ENCODE results near the gene TUT1. TPM values are rescaled to one million over a fixed set of nuclear protein-coding genes. Genes with fewer than 3 reads are reported as not detected.
"Not testable (repeated sequence)": the region's sequence is repeated elsewhere in the genome, so short reads cannot be mapped to it uniquely, and the experiment has no call there.

TUT1 gene, protein sequence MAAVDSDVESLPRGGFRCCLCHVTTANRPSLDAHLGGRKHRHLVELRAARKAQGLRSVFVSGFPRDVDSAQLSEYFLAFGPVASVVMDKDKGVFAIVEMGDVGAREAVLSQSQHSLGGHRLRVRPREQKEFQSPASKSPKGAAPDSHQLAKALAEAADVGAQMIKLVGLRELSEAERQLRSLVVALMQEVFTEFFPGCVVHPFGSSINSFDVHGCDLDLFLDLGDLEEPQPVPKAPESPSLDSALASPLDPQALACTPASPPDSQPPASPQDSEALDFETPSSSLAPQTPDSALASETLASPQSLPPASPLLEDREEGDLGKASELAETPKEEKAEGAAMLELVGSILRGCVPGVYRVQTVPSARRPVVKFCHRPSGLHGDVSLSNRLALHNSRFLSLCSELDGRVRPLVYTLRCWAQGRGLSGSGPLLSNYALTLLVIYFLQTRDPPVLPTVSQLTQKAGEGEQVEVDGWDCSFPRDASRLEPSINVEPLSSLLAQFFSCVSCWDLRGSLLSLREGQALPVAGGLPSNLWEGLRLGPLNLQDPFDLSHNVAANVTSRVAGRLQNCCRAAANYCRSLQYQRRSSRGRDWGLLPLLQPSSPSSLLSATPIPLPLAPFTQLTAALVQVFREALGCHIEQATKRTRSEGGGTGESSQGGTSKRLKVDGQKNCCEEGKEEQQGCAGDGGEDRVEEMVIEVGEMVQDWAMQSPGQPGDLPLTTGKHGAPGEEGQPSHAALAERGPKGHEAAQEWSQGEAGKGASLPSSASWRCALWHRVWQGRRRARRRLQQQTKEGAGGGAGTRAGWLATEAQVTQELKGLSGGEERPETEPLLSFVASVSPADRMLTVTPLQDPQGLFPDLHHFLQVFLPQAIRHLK
- total RNA-seq (7.8 TPM), polyA plus RNA-seq (ENCODE audit: insufficient read depth in 1 of 8, insufficient read length in 8 of 8, low replicate concordance in 1 of 8) (10 to 100 TPM; 13.9 to 16.9 (median 14.7) TPM)
- long read RNA-seq, donor 1: 0 reads
- long read RNA-seq, donor 2: 0 reads
- long read RNA-seq, donor 3, partial matches to known transcripts: 0 of 2 reads
- long read RNA-seq, donor 3, other reads (novel, unspliced or antisense): 0 of 2 reads
- long read RNA-seq, donor 4, partial matches to known transcripts: 0 of 1 reads
- long read RNA-seq, donor 4, other reads (novel, unspliced or antisense): 0 of 1 reads
- long read RNA-seq, donor 5, partial matches to known transcripts: 0 of 5 reads
- long read RNA-seq, donor 5, other reads (novel, unspliced or antisense): 0 of 5 reads
- long read RNA-seq, donor 6, partial matches to known transcripts: 0 of 2 reads
- long read RNA-seq, donor 6, other reads (novel, unspliced or antisense): 0 of 2 reads
- long read RNA-seq, donor 7, partial matches to known transcripts: 0 of 2 reads
- long read RNA-seq, donor 7, other reads (novel, unspliced or antisense): 0 of 2 reads
- long read RNA-seq, donor 8: 0 reads
- long read RNA-seq, donor 9, partial matches to known transcripts: 0 of 1 reads
- long read RNA-seq, donor 9, other reads (novel, unspliced or antisense): 0 of 1 reads
- long read RNA-seq, donor 10, partial matches to known transcripts: 0 of 1 reads
- long read RNA-seq, donor 10, other reads (novel, unspliced or antisense): 0 of 1 reads
- long read RNA-seq, donor 11, partial matches to known transcripts: 0 of 3 reads
- long read RNA-seq, donor 11, other reads (novel, unspliced or antisense): 0 of 3 reads

- Histone ChIP-seq H3K27me3 (ENCODE audit: control insufficient read depth, insufficient read depth, low read length) (no peaks in the 10 kb centered on the region), H3K27ac (ENCODE audit: low read length) (peak within 1 kb of the TSS; percentile 99), H3K4me3 (ENCODE audit: low read length) (peak within 1 kb of the TSS; percentile 74), H3K36me3 (ENCODE audit: control insufficient read depth, insufficient read depth, low read length) (peaks cover 51% of the 10 kb centered on the region), H3K9me3 (replicated peaks; ENCODE audit: control insufficient read depth, low read depth, low read length) (no peaks in the 10 kb centered on the region), H3K4me1 (ENCODE audit: control insufficient read depth, insufficient read depth, low read length) (peaks cover 18% of the 10 kb centered on the region)
- WGBS (ENCODE audit: insufficient coverage): under 1% methylated on average over 58 of the region's 58 CpGs
- DNase-seq: peak; percentile 100
Measured at GRCh38 chr11:62591448-62592145, at the start of gene TUT1. Gene TUT1, minus strand, starts transcription at chr11:62591523. Its CDS starts 38 bp downstream, at chr11:62591485.

GRCh38 chr11:62632492-62632891 lies 41.2 kb upstream of the TUT1 start:
- no peaks in the 10 kb centered on the region for H3K4me1 ChIP-seq (ENCODE audit: control insufficient read depth, insufficient read depth, low read length)
- WGBS (ENCODE audit: insufficient coverage): 90% methylated on average over 3 of the region's 6 CpGs
- H3K36me3 ChIP-seq (ENCODE audit: control insufficient read depth, insufficient read depth, low read length): peaks cover 94% of the 10 kb centered on the region
- no peak overlapping the region for H3K27ac ChIP-seq (ENCODE audit: low read length)
- no peaks in the 10 kb centered on the region for H3K27me3 ChIP-seq (ENCODE audit: control insufficient read depth, insufficient read depth, low read length)
- DNase-seq: no peak
- no peak overlapping the region for H3K4me3 ChIP-seq (ENCODE audit: low read length)
- H3K9me3 ChIP-seq (replicated peaks; ENCODE audit: control insufficient read depth, low read depth, low read length): no peaks in the 10 kb centered on the region

GRCh38 chr11:62627713-62628112 lies 36.4 kb upstream of the TUT1 start:
- Histone ChIP-seq H3K4me3 (ENCODE audit: low read length) (no peak overlapping the region), H3K36me3 (ENCODE audit: control insufficient read depth, insufficient read depth, low read length) (peaks cover 79% of the 10 kb centered on the region), H3K4me1 (ENCODE audit: control insufficient read depth, insufficient read depth, low read length) (no peaks in the 10 kb centered on the region), H3K27ac (ENCODE audit: low read length) (no peak overlapping the region), H3K27me3 (ENCODE audit: control insufficient read depth, insufficient read depth, low read length) (no peaks in the 10 kb centered on the region), H3K9me3 (replicated peaks; ENCODE audit: control insufficient read depth, low read depth, low read length) (no peaks in the 10 kb centered on the region)
- DNase-seq: no peak
- 52% methylated on average over 3 of the region's 3 CpGs for WGBS (ENCODE audit: insufficient coverage)

GRCh38 chr11:62622476-62623089 lies 31.3 kb upstream of the TUT1 start:
- peak overlapping the region; percentile 96 for H3K27ac ChIP-seq (ENCODE audit: low read length)
- DNase-seq: no peak
- peaks cover 19% of the 10 kb centered on the region for H3K4me1 ChIP-seq (ENCODE audit: control insufficient read depth, insufficient read depth, low read length)
- no CpG with 5 or more reads among the region's 7 CpGs for WGBS (ENCODE audit: insufficient coverage)
- H3K36me3 ChIP-seq (ENCODE audit: control insufficient read depth, insufficient read depth, low read length): peaks cover 32% of the 10 kb centered on the region
- no peaks in the 10 kb centered on the region for H3K27me3 ChIP-seq (ENCODE audit: control insufficient read depth, insufficient read depth, low read length)
- peak overlapping the region; percentile 73 for H3K4me3 ChIP-seq (ENCODE audit: low read length)
- no peaks in the 10 kb centered on the region for H3K9me3 ChIP-seq (replicated peaks; ENCODE audit: control insufficient read depth, low read depth, low read length)

DNA sequence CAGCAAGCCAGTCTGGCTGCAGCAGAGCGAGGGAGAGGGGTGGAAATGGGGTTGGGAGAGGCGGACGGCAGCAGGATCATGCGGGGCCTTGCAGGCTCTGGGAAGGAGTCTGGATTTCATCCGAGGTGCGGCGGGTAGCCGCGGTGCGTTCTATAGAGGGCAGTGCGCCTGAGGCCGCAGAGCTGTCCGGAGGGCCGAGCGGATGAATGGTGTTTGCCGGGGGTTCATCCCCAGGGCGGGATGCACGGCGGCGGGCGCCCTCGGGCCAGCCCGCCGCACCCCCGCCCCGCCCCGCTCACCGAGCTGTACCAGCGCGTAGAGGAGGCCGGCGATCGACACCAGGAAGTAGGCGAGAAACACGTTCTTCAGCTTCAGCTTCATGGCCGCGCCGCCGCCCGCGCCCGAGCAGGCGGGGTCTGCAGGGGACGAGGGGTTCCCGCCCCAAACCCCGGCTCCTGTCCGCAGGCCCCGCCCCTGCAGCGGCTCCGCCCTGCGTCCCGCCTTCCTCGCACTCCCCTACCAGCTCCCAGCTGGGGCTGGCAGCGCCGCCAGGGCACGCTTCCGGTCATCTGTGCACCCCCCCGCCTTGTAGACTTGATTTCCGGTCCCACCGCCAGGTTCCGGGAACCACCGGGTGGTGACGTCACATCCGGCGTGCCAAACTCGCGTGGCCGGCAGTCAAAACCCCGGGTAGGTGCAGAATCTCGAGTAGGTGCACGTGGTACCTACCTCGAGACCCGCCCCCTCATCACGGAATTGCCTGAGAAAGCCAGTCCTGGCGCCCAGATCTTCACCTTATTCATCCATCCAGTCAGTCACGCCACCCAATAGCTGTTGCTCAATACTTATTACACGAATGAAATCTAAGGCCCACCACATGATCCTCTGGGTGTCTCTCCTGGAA lies 30.5 kb upstream of the TUT1 start, which contains the start of gene B3GAT3:
B3GAT3 (minus strand) TSS at position 420 of the 904 bp plus-strand sequence; CDS start at position 381, 39 bp downstream.
- H3K4me1 ChIP-seq (ENCODE audit: control insufficient read depth, insufficient read depth, low read length): peaks cover 19% of the 10 kb centered on the region
- peak within 1 kb of the TSS; percentile 73 for H3K4me3 ChIP-seq (ENCODE audit: low read length)
- peaks cover 33% of the 10 kb centered on the region for H3K36me3 ChIP-seq (ENCODE audit: control insufficient read depth, insufficient read depth, low read length)
- DNase-seq: peak; percentile 98
- peak within 1 kb of the TSS; percentile 96 for H3K27ac ChIP-seq (ENCODE audit: low read length)
- H3K27me3 ChIP-seq (ENCODE audit: control insufficient read depth, insufficient read depth, low read length): no peaks in the 10 kb centered on the region
- H3K9me3 ChIP-seq (replicated peaks; ENCODE audit: control insufficient read depth, low read depth, low read length): no peaks in the 10 kb centered on the region
- WGBS (ENCODE audit: insufficient coverage): under 1% methylated on average over 75 of the region's 77 CpGs

GRCh38 chr11:62621027-62621566 lies 29.8 kb upstream of the TUT1 start:
- Histone ChIP-seq H3K9me3 (replicated peaks; ENCODE audit: control insufficient read depth, low read depth, low read length) (no peaks in the 10 kb centered on the region), H3K27ac (ENCODE audit: low read length) (peak overlapping the region; percentile 96), H3K27me3 (ENCODE audit: control insufficient read depth, insufficient read depth, low read length) (no peaks in the 10 kb centered on the region), H3K4me1 (ENCODE audit: control insufficient read depth, insufficient read depth, low read length) (peaks cover 19% of the 10 kb centered on the region), H3K36me3 (ENCODE audit: control insufficient read depth, insufficient read depth, low read length) (peaks cover 33% of the 10 kb centered on the region), H3K4me3 (ENCODE audit: low read length) (peak overlapping the region; percentile 73)
- no peak for DNase-seq
- WGBS (ENCODE audit: insufficient coverage): 17% methylated on average over 5 of the region's 8 CpGs

DNA sequence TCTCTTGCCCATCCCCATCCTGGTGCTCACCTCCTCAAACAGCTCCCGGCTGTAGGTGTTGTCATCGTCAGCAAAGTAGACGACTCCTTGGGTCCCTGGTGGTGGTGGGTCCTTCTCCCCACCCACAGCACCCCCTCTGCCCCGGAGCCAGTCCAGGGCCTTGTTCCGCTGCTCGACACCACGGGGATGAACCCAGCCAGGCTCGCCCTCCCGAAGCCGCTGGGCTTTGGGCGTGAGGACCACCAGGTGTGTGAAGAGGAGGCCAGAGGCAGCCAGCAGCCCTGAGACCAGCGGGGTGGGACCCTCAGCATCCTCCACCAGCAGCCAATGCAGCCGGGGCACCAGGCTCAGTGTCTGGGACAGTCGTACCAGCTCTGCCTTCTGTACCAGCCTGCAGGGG lies 25.6 kb upstream of the TUT1 start:
- not testable (repeated sequence) for H3K27ac ChIP-seq (ENCODE audit: low read length); H3K9me3 ChIP-seq (replicated peaks; ENCODE audit: control insufficient read depth, low read depth, low read length); DNase-seq; H3K27me3 ChIP-seq (ENCODE audit: control insufficient read depth, insufficient read depth, low read length); H3K4me3 ChIP-seq (ENCODE audit: low read length)
- H3K4me1 ChIP-seq (ENCODE audit: control insufficient read depth, insufficient read depth, low read length): peaks cover 22% of the 10 kb centered on the region
- H3K36me3 ChIP-seq (ENCODE audit: control insufficient read depth, insufficient read depth, low read length): peaks cover 34% of the 10 kb centered on the region
- 83% methylated on average over 9 of the region's 14 CpGs for WGBS (ENCODE audit: insufficient coverage)

DNA sequence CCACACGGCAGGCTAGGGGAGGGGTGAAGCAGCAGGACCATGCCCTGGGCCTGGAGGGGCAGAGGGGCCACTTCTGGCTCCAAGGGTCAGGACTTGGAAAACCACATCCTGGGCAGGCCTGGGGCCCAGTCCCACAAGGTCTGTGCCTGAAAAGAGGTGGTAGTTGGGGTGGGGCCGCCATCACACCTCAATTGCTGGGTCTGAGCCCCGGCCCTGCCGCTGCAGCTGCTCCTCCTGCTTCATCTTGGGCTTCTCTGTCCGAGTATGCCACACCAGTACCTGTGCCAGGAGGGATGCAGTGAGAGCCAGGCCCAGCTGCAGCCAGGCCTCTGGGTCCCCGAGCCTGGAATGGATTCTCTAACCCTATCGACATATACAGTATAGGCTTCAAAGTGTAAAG lies 24.2 kb upstream of the TUT1 start:
- Histone ChIP-seq H3K9me3 (replicated peaks; ENCODE audit: control insufficient read depth, low read depth, low read length) (no peaks in the 10 kb centered on the region), H3K27ac (ENCODE audit: low read length) (no peak overlapping the region), H3K27me3 (ENCODE audit: control insufficient read depth, insufficient read depth, low read length) (peaks cover 2% of the 10 kb centered on the region), H3K4me3 (ENCODE audit: low read length) (no peak overlapping the region), H3K36me3 (ENCODE audit: control insufficient read depth, insufficient read depth, low read length) (peaks cover 36% of the 10 kb centered on the region), H3K4me1 (ENCODE audit: control insufficient read depth, insufficient read depth, low read length) (peaks cover 27% of the 10 kb centered on the region)
- WGBS (ENCODE audit: insufficient coverage): 85% methylated on average over 2 of the region's 7 CpGs
- DNase-seq: no peak

Data from muscle of leg (tissue), 16 donors.